NCI-H1417 treated with DMSO at 0.1 percent for 48 hours (cell line): ENCODE data around the gene NOC2L.

Experiments
- DNase-seq: peaks from one replicate; lab custom pipeline; 2025; lab: John Stamatoyannopoulos, UW

The NOC2L gene

DNA sequence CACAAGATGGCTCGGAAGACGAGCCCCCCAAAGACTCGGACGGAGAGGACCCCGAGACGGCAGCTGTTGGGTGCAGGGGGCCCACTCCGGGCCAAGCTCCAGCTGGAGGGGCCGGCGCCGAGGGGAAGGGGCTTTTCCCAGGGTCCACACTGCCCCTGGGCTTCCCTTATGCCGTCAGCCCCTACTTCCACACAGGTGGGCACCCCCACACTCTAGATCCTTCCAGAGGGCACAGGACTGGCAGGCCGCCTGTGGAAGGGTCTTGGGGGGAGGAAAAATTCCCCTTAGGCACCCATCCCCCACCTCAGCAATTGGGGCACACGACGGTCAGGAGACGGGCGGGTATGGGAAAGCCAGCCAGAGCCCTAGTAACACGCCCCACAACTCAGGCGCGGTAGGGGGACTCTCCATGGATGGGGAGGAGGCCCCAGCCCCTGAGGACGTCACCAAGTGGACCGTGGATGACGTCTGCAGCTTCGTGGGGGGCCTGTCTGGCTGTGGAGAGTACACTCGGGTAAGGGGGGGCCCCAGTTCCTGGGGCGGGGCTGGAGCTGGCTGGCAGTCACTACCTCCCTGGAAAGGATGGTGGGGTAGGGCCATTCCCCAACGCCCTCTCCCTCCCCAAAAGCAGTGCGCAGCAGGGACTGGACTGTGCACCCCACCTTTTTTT is 16.1 kb downstream of the NOC2L start:
- no peak for DNase-seq

DNA sequence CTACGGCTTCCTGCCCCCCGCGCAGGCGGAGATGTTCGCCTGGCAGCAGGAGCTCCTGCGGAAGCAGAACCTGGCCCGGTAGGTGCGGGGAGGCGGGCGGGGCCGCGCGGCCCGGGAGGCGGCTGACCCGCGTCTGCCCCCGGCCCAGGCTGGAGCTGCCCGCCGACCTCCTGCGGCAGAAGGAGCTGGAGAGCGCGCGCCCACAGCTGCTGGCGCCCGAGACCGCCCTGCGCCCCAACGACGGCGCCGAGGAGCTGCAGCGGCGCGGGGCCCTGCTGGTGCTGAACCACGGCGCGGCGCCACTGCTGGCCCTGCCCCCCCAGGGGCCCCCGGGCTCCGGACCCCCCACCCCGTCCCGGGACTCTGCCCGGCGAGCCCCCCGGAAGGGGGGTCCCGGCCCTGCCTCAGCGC is 16.6 kb downstream of the NOC2L start:
- DNase-seq = no peak

DNA sequence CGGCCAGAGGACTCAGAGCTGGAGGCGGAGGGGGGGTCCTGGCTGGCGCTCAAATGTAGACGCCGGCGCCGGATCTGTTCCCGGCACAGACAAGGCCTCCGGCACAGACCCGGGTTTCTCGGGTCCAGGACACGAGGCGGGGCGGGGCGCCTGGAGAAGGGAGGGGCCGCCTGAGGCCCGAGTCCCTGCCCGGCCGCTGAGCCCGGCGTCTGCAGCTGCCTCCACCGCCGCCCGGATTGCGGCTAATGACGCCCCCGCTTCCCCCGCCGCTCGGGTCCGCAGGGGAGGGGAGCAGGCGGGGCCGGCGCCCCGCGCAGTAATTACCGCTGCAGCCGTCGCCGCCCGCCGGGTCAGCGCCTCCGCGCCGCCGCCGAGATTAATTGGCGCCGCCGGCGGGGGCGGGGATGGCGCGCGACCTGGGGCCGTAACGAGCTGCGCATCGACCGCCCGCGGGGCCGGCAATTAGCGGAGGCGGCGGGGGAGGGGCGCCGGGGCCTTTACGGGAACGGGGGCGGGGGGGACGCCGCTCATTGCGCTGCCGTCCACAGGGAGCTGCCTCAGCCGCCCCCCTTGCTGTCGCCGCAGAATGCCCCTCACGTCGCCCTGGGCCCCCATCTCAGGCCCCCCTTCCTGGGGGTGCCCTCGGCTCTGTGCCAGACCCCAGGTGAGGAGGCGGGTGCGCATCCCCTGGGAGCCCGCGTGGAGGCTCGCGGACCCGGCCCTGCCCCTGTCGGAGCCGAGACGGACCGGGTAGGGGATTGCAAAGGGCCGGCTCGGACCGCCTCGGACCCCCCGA is 17.3 kb downstream of the NOC2L start:
- DNase-seq = peak; percentile 43

DNA sequence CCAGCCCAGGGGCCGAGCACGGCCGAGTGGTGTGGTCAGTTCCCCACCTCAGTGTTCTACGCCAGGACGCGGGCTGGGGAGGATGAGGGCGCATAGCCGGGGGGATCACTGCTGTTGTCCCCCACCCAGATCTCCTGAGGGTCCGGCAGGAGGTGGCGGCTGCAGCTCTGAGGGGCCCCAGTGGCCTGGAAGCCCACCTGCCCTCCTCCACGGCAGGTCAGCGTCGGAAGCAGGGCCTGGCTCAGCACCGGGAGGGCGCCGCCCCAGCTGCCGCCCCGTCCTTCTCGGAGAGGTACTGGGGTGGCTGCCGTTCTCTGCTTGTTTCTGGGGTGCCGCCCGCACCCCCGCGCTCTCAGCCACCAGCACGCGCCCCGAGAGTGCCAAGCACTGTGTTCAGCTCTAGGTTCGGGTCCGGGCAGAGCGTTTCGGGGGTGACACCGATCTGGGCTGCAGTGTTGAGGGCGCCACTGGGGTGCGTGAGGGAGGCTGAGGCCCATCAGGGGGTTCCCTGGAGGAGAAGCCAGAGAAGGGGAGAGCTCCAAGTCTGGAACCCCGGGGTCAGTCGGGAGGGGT is 18.0 kb downstream of the NOC2L start:
- DNase-seq = no peak

DNA sequence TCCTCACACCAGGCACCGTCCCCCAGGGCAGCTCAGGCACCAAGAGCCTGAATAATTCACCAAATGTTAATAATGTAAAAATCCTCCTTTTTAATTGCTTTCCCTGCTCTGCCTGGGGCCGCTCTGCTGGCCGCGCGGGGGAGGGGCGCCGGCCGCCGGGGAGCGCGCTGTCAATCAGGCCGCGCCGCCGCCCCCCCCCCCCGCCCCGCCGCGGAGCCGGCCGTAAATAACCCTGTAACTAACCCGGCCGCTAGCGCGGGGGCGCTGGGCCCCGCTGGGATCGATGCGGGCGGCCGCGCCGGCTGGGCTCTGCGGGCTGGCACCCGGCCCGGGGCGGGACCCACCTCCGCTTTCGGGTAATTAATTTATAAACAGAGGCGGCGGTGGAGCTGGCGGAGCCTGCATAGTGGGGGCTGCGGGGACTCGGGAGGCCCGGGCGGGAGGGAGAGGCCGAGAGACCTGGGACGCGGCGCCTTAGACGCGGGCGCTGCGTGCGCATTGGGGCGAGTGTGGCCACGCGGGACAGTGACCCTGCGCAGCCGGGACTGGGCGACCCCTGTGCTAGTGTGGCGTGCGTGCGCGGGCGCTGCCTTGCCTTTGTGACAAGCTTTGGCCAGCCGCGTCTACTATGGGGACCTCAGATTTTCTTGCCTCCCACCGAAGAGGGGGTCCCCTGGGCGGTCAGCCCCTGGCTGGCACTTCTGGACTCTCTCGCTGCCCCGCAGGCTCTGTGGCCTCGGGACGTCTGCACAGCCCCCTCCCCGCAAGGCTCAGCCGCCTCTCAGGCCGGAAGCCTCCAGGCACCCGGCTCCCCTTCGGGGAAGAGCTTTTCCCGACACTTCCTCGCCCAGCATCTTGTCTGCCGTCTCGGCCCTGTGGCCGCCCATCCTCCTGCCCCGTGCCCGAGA is 18.7 kb downstream of the NOC2L start:
- DNase-seq = no peak

DNA sequence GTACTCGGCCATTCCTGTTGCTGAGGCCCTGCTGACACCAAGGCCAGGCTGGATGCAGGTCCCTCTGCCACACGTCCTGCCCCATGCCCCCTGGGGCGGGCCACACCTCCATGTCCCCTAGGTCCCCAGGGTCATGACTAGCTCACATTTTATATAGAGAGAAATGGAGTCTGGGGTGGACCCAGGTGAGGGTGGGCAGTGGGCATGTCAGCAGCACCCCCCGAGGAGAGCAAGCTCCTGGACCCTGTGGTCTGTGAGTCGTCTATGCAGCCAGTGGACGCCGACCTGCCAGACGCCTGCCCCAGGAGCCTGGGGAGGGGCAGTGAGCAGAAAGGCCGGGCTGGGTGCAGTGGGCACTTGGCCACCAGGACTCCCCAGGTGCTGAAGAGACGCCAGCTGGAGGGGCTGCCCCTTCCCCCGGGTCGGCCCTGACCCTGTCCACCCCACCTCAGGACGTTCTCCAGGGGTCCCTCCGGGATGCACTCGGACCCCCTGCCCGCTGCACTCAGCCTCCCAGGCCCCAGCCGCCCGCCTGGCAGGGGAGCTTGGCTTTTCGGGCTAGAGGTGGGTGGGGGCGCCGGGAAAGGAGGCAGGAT is 19.4 kb downstream of the NOC2L start:
- no peak for DNase-seq

DNA sequence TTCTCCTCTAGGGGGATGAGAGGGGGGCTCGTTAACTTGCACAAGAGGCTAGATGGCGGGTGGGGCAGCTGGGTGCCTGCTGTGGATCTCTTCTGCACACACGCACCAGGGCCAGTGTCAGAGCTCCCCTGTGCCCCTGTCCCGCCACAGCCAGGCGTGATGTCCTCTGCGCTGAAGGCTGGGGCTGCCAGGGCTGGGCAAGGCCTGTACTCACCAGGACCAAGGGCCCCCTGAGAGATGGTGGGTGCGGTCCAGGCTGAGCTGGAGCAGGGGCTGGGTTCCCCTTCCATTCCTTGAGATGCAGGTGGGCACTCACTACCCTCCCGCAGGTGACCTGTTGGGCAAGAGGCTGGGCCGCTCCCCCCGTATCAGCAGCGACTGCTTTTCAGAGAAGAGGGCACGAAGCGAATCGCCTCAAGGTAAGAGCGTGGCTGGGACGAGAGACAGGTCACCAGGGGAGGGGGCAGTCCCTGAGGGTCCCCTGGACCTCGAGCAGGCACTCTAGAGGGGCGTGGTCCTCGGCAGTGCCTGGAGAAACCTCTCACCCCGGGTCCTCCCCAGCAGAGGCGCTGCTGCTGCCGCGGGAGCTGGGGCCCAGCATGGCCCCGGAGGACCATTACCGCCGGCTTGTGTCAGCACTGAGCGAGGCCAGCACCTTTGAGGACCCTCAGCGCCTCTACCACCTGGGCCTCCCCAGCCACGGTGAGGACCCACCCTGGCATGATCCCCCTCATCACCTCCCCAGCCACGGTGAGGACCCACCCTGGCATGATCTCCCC is 20.2 kb downstream of the NOC2L start:
- DNase-seq = no peak

DNA sequence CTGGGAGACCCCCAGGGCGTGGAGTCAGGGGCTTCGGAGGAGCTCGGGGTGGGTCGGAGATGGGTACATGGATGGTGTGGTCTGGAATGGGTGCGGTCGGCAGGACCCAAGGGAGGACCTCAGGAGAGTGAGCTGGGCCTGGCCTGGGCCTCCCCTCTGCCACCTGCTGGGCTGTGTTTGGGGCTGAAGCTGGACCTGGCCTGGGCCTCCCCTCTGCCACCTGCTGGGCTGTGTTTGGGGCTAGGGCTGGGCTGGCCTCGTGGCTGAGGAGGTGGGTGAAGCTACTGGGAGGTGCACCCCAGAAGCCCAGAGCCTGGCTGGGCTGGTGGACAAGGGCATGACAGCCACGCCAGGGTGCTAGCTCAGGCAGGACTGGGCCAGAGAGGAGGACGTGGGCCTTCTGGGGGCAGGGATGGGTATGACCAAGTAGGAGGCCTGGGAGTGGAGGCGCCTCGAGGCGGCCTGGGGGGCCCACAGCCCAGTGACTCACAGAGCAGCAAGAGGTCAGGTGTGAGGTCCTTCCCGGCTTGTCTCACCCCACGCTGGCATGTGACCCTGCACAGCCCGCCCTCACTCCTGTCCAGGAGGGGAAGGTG is 20.9 kb downstream of the NOC2L start:
- DNase-seq = no peak

DNA sequence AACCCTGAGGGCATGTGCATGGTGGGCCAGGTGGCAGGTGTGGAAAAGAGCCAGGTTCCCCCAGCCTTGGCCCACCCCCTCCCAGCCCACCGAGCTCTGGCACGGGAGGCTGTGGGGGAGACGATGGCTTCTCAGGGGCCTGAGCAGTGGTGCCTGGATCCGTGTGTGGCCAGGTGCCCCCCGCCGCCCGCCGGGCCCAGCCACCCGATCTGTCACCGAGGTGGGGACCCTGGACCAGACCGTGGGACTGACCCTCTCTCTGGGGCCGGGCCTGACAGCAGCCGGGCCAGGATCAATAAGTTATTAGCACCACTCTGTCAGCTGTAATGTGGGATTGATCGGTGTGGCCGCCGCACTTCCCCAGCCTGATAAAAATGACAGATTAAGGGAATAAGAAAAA is 21.5 kb downstream of the NOC2L start:
- no peak for DNase-seq

DNA sequence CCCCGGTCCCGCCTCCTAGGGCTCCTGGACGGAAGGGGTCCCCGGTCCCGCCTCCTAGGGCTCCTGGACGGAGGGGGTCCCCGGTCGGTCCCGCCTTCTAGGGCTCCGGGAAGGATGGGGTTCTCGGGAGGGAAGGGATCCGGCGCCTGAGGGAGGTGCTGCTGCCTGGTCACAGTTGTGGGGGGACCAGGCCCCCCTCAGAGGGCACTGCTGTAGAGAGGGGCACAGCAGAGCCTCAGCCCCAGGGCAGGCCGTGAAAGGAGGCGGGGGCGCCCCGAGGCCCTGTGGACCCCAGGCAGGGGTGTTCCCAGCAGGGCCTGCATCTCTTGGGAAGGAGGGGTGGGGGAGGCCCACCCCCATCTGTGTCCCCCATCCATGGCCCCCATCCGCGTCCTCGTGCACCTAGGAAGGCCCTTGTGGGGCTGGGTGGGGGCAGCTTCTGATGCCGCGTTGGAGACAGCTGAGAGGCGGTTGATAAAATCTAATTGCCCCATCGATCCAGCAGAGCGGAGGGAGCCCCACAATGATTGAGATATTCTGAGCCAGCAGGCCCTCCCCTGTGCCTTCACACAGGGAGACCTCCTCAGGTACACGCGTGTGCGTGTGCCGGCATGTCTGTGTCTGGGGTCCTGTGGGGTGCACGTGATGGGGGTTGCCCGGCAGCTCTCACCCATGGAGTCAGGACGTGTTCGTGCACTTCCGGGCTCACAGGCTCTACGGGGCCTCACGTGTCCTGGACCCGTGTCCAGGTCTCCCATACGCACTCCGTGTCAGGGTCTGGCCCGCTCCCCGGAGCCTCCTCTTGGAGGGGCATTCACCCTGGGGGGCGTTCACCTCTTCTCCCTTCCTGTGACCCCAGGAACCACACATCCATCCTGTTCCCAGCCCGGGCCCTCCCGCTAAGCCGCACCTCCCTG is 22.4 kb downstream of the NOC2L start:
- DNase-seq = no peak

DNA sequence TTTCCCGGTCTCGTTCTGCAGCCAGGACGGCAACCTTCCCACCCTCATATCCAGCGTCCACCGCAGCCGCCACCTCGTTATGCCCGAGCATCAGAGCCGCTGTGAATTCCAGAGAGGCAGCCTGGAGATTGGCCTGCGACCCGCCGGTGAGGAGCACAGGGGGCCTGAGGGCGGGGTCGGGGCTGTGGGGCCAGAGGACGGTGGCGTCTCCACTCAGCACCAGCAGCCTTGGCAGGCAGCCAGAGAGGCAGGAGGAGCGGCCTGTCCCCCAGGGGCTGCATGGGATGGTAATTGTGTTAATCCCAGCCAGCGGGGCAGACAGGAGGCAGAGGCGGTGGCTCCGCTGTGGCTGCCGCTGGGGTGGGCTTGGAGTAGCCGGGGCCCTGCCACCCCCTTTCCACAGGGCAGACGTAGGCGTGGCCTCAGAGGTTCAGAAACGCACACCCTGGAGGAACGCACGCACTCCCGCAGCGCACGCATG is 23.3 kb downstream of the NOC2L start:
- DNase-seq = peak; percentile 52

DNA sequence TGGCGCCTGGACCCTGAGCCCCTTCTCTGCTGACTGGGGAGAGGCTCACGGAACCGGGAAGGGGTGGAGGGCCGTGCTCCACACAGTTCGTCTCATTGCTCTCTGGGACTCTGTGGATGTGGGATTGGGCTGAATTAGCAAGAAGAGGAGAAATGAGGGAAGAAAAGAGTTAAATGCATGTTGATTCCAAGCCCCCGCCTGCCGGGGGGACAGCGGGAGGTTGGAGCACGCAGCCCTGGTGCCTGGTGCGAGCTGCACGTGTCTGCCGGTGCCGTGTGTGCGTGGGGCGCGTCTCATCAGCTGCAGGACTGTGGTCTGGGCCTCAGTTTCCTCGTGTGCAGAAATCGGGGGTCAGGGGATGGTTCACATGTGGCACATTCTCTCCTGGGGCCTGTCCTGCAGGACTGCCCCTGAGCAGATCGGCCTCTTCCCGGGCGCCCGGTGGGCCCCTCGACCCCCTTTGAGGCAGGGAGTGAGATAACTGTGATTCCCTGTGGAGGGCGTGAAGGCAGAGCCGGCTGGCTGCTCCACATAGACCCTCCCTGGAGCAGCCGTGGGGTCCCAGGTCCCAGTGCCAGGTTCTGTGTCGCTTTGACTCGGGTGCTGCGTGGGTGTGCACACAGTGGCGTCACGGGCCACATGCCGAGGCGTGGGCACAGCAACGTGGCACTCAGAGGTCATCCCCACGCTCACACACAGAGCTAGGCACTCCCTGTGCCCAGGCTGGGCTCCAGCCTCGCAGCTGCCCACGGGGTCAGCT is 23.9 kb downstream of the NOC2L start:
- DNase-seq = no peak

DNA sequence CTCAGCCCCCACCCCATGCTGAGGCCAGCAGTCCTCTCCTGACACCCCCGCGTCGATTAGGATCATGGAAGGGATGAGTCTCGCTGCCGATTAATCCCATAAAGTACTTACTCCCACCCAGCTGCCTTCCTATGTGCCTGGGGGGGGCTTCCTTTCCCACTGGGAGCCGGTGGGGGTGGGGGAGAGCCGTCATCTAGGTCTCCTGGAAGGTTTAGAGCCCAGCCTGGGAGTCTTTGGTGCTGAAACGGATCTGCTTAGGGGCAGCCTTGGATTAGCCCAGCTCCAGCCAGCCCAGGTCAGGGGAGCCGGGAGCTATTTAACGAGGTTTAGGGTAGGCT is 25.5 kb downstream of the NOC2L start:
- DNase-seq = no peak

DNA sequence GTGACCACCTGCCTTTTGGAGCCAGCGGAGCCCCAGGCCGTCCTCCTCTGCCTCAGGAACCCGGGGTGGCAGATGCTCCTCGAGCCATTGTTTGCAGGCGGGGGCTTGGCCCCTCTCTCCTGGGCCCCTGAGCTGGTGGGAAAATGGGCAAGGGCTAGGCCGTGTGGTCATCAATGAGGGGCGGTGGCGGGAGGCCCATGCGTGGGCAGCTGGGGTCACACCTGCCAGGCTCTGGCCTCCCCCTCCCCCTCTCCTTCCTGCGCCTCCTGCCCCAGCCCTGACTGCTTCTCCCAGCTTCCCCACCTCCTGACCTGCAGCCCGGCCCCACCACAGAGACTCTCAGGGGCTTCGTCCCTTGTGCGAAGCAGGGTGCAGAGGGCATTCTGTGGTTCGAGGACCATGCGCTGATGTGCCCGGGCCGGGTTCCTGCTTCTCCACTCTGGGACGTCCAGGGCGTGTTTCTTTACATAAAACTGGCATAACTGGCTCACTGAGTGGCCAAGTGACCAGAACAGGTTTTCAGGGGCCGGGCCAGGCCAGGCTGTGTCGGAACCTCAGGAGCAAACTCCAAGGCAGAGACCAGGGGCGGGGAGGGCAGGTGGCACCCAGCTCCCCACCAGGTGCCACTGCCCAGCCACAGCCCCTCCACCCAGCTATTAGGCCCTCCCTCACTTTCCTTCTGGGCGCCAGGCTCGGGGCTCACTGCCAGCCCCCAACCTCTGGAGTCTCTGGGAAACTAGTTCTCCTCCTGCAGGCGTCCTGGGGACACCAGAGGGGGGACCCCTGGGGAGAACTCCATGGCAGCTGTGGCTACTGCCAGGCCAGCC is 26.1 kb downstream of the NOC2L start:
- no peak for DNase-seq

DNA sequence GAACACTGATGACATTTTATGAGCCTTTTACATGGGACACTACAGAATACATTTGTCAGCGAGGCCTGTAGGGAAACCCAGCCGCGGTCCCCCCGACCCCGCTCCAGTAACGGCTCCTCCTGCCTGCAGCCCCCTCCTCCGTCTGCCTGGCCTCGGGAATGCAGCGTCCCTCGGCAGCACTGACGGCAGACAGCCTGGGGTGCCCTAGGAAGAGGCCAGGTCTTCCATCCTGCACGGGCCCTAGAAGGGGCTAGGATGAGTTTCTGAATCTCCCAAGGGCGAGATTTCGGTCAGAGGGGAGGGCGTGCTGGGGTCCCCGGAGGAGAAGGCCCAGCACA is 26.9 kb downstream of the NOC2L start:
- no peak for DNase-seq

DNA sequence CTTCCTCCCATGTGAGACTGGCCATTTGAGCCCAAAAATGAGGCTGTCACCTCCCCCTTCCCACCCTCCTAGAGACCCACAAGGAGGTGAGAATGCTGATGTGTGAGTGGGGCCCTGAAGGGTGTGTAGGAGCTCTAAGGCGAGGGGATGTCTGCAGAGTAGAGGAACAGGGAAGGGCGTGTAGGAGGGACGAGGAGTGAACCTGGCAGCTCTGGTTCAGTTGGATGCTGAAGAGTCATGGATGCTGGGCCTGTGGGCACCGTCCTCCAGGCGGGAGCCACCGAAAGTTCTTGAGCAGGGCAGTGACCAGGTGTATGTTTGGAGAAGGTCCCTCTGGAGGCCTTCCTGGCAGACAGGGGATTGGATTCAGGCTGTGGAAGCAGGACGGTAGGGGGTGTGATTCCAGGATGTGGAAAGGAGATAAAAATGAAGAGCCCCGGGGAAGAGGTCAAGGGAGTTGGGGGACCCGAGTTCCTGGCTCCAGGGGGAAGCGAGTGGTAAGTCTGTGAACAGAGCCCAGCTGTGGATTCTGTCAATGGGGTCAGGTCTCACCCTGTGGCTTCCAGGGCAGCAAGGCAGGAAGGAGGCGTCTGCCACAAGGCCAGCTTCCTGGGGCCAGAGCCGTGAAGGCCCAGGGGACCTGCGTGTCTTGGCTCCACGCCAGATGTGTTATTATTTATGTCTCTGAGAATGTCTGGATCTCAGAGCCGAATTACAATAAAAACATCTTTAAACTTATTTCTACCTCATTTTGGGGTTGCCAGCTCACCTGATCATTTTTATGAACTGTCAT is 27.5 kb downstream of the NOC2L start:
- DNase-seq = no peak

DNA sequence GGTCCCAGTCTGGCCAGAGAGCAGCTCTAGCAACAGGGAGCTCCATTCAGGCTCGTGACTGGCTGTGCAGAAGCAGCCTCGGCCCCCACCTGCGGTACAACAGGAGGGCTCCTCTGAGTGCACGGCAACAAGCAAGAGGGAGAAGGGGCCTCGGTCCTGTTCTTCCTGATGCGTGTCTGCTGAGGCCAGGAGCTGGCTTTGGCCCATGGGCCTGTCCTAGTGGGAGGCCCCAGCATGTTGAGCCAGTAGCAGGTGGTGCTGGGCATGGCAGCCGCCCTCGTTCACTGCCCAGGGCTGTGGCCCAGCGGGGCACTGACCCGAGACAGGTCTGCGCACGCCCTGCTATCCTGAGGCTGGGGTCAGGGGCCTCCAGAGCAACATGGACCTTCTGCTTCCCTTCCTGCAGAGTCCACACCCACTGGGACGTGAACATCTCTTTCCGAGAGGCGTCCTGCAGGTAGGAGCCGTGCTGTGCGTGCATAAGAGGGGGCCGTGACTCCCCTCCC is 28.4 kb downstream of the NOC2L start:
- no peak for DNase-seq
